Body of pancreas (tissue), 4 donors: ENCODE data around the gene IDE. TPM values are rescaled to one million over a fixed set of nuclear protein-coding genes. Genes with fewer than 3 reads are reported as not detected.

Source experiments
- ATAC-seq: fragments of 150-250 bp; one replicate; pipeline ENCODE4 v1.9.1; 2016
- DNase-seq, 4 donors: peaks; one replicate each; pipeline ENCODE4 v3.0.0-alpha.2; 2019
- H3K27ac ChIP-seq, 4 donors: fragments of 200-600 bp; sonication (generic); 1 replicate in 3 of 4; 2 replicates in 1 of 4; pipeline versions ENCODE4 v1.5.1 to v1.6.1; 2016 to 2019; ENCODE audit warnings: mild to moderate bottlenecking in 1 of 4, mixed read lengths in 1 of 4, moderate library complexity in 1 of 4
- H3K27me3 ChIP-seq, 2 donors: fragments of 200-600 bp; sonication (generic); one replicate each; pipeline ENCODE4 v1.6.0; 2016; ENCODE audit warnings: mild to moderate bottlenecking in 1 of 2
- H3K36me3 ChIP-seq, 2 donors: fragments of 200-600 bp; sonication (generic); replicated peaks in 1 of 2; 2 replicates each; pipeline ENCODE4 v1.5.1; 2016; ENCODE audit warnings: low read depth in 2 of 2; ENCODE audit not compliant: insufficient read depth in 1 of 2
- H3K4me1 ChIP-seq: fragments of 200-600 bp; sonication (generic); one replicate; pipeline ENCODE4 v1.6.0; 2016
- H3K4me3 ChIP-seq, 2 donors: fragments of 200-600 bp; sonication (generic); 1 replicate in 1 of 2; 2 replicates in 1 of 2; pipeline ENCODE4 v1.5.1; 2016 to 2019
- H3K9me3 ChIP-seq, 3 donors: fragments of 200-600 bp; sonication (generic); 1 replicate in 2 of 3; 2 replicates in 1 of 3; pipeline ENCODE4 v1.5.1; 2016
- CTCF ChIP-seq, 7 experiments: fragments of 450-650 bp in 4 of 7; fragments of 200-600 bp in 3 of 7; sonication (generic) in 3 of 7; IDR thresholded peaks; one replicate each; pipeline ENCODE4 v1.5.1; 2016 to 2019; ENCODE audit warnings: antibody characterized with exemption in 7 of 7
- POLR2A ChIP-seq, 3 donors: fragments of 450-650 bp; IDR thresholded peaks; one replicate each; pipeline ENCODE4 v1.6.1; 2016; ENCODE audit warnings: antibody characterized with exemption in 3 of 3, mild to moderate bottlenecking in 2 of 3
- WGBS, 2 donors: methylation state at CpG; one replicate each; pipeline ENCODE4 v1.1.5; 2017; 5-methylcytosine and 5-hydroxymethylcytosine counted together
- intact Hi-C: fragments of 100-400 bp; cut with DNase I; formaldehyde crosslinking; loops from one replicate; pipeline ENCODE4 v1.15.1; 2023
- total RNA-seq, 2 donors: library from RNA; depleted of rRNA; stranded (reverse); fragments of >200 nt; gene quantifications; one replicate each; pipeline ENCODE4 v1.1.0, GENCODE V29; 2016

Gene IDE
- total RNA-seq, 2 donors from 2014 or later: 13.8 to 19.5 TPM

- ATAC-seq: no peak
- no peak overlapping the region for H3K27ac ChIP-seq
- no peaks in the 10 kb centered on the region for H3K9me3 ChIP-seq
- H3K4me3 ChIP-seq: no peak overlapping the region
- no peaks in the 10 kb centered on the region for H3K4me1 ChIP-seq
- peaks cover 14 to 32% of the 10 kb centered on the region in 2 donors for H3K36me3 ChIP-seq
- intact Hi-C loops: no loop called here
- DNase-seq: no peak
- H3K27me3 ChIP-seq: no peaks in the 10 kb centered on the region
- TF ChIP-seq CTCF (IDR thresholded peaks at IDR 0.05) (no peak), POLR2A (IDR thresholded peaks at IDR 0.05) (no peak)
Observed at GRCh38 chr10:92486637-92487036, 87.3 kb downstream of the IDE start.

- Histone ChIP-seq H3K27me3 (no peaks in the 10 kb centered on the region), H3K36me3 (peaks cover 7 to 27% of the 10 kb centered on the region in 2 donors), H3K4me1 (peaks cover 8% of the 10 kb centered on the region), H3K27ac (no peak overlapping the region), H3K4me3 (no peak overlapping the region), H3K9me3 (no peaks in the 10 kb centered on the region)
- WGBS, 2 donors: 90 to 93% methylated on average over 4 of the region's 4 CpGs
- no peak for ATAC-seq
- intact Hi-C loops: no loop called here
- DNase-seq: no peak
- TF ChIP-seq CTCF (IDR thresholded peaks at IDR 0.05) (no peak), POLR2A (IDR thresholded peaks at IDR 0.05) (no peak)
Observed at GRCh38 chr10:92483539-92483938, 90.4 kb downstream of the IDE start.

- no peak for DNase-seq
- H3K4me1 ChIP-seq: peaks cover 8% of the 10 kb centered on the region
- H3K4me3 ChIP-seq: no peak overlapping the region
- no peak for TF ChIP-seq POLR2A (IDR thresholded peaks at IDR 0.05)
- TF ChIP-seq CTCF (IDR thresholded peaks at IDR 0.05): no peak
- no peaks in the 10 kb centered on the region for H3K9me3 ChIP-seq
- H3K27ac ChIP-seq: no peak overlapping the region
- ATAC-seq: no peak
- no peaks in the 10 kb centered on the region for H3K27me3 ChIP-seq
- intact Hi-C loops: no loop called here
- H3K36me3 ChIP-seq: peaks cover 0 to 19% of the 10 kb centered on the region in 2 donors
Observed at GRCh38 chr10:92480413-92480812, 93.5 kb downstream of the IDE start.

GRCh38 chr10:92479547-92479946 lies 94.3 kb downstream of the IDE start:
- no peaks in the 10 kb centered on the region for H3K27me3 ChIP-seq
- DNase-seq (no peak), ATAC-seq (no peak)
- H3K9me3 ChIP-seq: no peaks in the 10 kb centered on the region
- no peak overlapping the region for H3K27ac ChIP-seq
- H3K36me3 ChIP-seq: peaks cover 0 to 19% of the 10 kb centered on the region in 2 donors
- TF ChIP-seq POLR2A (IDR thresholded peaks at IDR 0.05): no peak
- no peak for TF ChIP-seq CTCF (IDR thresholded peaks at IDR 0.05)
- H3K4me3 ChIP-seq: no peak overlapping the region
- H3K4me1 ChIP-seq: peaks cover 8% of the 10 kb centered on the region
- intact Hi-C loops: no loop called here
- WGBS, 2 donors: 88 to 93% methylated on average over 7 of the region's 7 CpGs

- H3K9me3 ChIP-seq: no peaks in the 10 kb centered on the region
- TF ChIP-seq POLR2A (IDR thresholded peaks at IDR 0.05) (no peak), CTCF (IDR thresholded peaks at IDR 0.05) (no peak)
- no peaks in the 10 kb centered on the region for H3K27me3 ChIP-seq
- H3K27ac ChIP-seq: no peak overlapping the region
- intact Hi-C loops: no loop called here
- peaks cover 0 to 17% of the 10 kb centered on the region in 2 donors for H3K36me3 ChIP-seq
- peaks cover 8% of the 10 kb centered on the region for H3K4me1 ChIP-seq
- ATAC-seq (no peak), DNase-seq (no peak)
- H3K4me3 ChIP-seq: no peak overlapping the region
- 94 to 96% methylated on average over 5 of the region's 5 CpGs for WGBS, 2 donors
Observed at GRCh38 chr10:92478536-92478935, 95.4 kb downstream of the IDE start.
